Measurements from ENCODE around the gene ADGRG1.

Gene ADGRG1

GRCh38 chr16:57620335-57621231 lies 7.8 kb upstream of the ADGRG1 start:
- no peak for DNase-seq

DNA sequence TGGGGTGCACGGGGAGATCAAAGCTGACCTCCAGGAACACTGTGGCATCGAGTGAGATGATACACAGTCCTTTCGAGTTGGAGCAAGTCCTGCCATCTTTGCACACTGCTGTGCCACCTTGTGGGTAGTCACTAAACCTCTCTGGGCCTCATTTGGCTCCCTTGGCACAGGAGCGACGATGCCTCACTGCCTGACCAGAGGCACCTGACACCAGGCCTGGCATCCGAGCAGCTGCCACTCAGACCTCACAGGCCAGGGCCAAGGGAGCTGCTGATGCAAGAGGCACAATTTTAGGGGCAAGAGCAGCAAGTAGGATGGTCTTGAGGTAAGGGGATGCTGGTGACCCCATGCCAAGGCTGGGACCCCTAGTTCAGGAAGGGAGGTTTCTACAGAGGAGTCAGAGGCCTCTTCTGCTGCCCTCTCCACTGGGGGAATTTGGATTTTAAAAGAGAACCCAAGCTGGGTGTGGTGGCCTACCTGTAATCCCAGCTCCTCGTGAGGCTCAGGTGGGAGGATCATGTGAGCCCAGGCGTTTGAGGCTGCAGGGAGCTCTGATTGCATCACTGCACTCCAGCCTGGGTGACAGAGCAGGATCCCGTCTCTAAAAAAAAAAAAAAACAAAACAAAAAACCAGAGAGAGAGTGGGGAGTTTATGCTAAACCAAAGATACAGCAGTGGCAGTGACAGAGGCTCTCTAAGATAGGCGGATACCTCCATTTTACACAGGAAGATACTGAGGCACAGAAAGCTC lies 6.7 kb upstream of the ADGRG1 start:
- no peak for DNase-seq

GRCh38 chr16:57622361-57623250 lies 5.8 kb upstream of the ADGRG1 start:
- no peak for DNase-seq

DNA sequence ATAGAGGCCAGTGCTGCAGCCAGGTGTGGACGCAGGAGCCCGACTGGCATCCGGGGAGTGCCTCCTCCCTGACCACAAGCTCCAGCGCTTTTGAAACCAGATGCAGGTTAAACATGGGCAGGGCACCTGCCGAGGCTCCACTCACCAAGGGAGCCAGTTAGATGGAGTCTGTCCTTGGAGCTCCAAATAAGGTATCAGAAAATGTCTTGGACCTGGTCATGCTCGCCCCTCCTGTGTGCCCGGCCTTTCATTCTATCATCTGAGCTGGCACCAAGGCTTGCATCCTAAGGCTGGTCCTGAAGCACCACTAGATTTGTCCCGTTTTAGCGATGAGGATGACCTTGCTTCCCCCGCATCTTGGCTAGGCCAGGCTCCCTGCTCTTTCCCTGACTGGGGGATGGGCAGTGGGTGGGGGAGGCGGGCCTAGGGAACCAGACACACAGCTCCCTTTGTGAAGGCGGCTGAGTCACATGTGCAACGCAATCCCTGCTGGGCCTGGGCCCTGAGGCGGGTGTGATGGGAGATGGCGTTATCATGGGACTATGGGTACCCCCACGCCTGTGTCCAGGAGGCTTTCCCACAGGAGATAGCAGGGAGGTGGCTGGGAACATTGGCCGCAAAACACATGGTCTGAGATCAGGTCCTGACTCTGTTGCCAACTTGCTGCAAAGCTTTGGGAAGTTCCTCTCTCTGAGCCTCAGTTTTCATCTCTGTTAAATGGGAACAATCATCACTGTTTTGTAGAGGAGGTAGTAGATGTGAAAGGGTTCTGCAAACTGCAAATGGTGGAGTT lies 5.0 kb upstream of the ADGRG1 start:
- DNase-seq = no peak

GRCh38 chr16:57624044-57624688 lies 4.3 kb upstream of the ADGRG1 start:
- DNase-seq = no peak

DNA sequence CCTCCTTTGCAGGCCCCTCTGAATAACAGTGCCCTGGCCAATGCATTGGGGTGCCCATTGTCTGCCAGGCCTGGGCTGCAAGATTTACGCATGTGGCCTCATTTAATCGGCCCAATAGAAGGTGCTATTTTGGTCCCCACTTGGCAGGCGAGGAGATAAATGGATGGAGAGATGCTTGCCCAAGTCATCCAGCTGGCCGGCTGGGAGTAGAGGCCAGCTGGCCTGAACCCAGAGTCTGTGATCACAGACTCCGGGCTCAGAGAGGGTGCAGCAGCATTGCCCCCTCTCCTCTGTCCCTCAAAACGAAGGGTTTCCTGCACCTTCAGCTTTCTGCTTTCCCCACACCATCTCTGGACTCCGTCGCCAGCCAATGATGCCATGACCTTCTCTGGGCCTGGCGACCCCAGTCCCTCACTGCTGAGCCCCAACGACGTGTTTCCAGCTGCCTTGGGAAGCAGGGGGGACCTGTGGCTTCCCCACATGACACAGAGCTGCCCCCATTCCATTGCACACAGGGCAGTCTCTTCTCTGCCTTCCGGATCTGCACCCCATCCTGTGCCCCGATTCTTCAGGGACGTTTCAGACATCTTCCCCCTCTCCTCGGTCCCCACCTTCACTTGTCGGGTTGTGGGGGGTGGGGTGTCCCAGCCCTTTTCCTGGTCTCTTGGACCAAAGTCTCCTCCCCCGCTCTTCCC lies 3.5 kb upstream of the ADGRG1 start:
- no peak for DNase-seq

- no peak for DNase-seq
Measured at GRCh38 chr16:57626420-57627170, 1.8 kb upstream of the ADGRG1 start.

GRCh38 chr16:57627184-57627871 lies 1.1 kb upstream of the ADGRG1 start:
- DNase-seq = no peak

DNA sequence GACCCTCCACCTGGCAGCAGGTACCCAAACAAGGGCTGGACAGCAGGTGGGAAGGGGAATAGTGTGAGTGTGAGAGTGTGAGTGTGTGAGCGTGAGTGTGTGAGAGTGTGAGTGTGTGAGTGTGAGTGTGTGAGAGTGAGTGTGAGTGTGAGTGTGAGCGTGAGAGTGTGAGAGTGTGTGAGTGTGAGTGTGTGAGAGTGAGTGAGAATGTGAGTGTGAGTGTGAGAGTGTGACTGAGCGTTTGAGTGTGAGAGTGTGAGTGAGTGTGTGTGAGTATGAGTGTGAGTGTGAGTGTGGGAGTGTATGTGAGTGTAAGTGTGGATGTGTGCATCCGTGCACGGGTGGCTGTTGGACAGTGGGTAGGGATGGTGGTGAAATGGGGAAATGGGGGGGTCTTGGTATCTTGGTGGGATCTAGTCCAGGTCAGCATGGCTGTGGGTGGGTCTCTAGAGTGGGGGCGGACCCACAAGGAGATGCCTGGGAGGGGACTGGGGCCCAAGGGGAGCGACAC lies 408 bp downstream of the ADGRG1 start:
- no peak for DNase-seq

DNA sequence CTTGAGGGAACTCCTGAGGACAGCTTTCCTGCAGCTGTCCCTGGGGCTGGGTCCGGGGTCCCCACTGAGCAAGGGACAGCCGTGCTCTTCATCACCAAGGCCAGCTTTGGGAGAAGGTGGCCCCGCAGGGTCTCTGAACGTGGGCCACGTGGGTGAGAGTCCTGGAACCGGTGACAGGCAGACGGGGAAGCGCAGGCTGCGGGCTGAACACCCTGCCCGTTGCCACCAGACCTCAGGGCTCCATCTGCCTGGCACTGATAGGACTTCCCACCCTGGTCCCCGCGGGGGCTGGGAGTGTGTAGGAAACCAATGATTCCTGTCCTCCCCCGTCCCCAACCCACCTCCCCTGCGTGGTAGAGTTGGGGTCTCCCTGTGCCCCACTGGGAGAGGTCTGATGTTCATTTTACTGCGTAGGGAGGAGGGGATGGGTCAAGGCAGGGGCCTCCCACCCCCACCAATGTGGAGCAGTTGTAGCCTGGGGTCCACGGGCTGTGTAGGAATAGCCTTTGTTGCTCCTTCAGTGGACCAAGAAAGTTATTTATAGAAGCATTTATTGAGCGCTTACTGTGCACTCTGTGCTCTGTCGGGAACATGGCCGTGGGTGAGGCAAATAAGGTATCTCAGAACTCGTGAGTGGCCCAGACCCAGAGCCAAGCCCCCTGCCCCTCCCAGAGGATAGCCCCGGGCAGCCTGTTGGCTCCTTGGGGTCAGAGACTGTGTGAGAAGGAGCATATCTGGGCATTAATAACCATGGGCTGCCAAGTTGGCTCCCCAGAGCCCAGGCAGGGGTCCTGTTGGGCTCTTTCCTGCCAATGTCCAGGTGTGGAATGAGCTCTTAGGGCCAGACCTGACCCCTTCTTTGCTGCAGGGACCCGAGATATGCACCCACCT lies 1.3 kb downstream of the ADGRG1 start:
- no peak for DNase-seq

GRCh38 chr16:57630407-57630797 lies 2.0 kb downstream of the ADGRG1 start:
- no peak for DNase-seq

DNA sequence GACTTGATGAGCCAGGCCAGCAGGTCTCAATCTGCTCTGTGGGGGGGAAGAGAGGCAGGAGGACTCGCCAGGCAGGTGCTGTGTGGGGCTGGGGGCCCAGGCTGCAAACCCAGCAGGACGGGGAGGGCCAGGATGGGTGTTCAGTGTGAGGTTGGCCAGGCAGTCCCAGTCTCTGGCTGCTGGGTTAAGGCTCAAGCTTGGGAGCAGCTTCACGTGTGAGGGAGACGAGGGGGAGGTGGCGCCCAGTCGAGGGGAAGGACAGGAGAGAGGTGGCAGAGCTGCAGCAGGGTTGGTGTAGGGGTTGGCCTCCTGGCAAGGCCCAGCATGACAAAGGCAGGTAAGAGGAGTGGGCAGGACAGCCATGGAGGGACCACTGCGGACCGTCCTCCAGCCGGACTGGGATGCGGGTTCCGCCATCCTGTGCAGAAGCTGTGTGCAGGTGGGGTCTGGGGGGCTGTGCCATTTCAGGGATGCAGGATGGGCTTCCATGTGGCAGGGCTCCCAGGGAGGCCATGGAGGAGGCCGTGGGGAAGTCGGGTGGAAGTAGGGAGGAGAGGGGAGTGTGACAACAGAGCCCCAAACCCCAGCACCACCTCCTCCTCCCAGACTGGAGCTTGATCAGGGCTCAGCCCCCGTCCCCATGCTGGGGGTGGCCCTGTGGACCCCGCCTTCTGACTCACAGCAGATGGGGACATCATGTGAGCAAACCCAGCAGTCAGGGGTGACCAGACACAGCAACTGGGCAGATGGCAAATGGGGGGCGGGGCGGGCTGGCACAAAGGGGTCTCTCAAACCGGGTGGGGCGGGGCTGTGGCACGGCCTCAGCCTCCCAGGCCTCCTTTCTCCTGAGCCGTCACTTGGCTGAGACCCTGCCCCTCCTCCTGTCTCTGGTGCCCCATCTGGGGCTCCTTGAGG lies 2.8 kb downstream of the ADGRG1 start:
- no peak for DNase-seq

- DNase-seq = no peak
Measured at GRCh38 chr16:57632568-57632967, 4.1 kb downstream of the ADGRG1 start.

GRCh38 chr16:57633383-57634064 lies 5.1 kb downstream of the ADGRG1 start:
- no peak for DNase-seq

DNA sequence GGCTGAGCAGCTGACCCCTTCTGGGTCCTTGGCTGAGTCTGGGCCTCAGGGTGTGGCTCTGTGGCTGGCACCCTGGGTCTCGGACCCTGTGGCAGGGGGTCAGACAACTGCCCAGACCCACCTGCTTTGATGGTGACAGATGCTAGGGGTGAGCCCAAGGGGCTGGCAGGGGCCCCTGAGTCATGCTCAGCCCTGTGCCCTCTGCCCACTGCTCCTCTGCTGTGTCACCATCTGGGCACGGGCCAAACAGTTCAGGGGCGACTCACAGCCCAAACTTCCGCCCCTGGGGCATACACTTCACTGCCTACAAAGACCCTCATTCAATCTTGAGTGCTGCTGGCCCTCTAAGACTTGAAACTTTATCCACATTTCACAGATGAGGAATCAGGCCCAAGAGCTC lies 5.7 kb downstream of the ADGRG1 start:
- no peak for DNase-seq

GRCh38 chr16:57635266-57636097 lies 7.1 kb downstream of the ADGRG1 start:
- DNase-seq = no peak
